ENCODE data around the gene TET3. TPM values are rescaled to one million over a fixed set of nuclear protein-coding genes. Genes with fewer than 3 reads are reported as not detected.

TET3 gene
- total RNA-seq, 1 experiment from 2014 or later, result 6.1 TPM

DNA sequence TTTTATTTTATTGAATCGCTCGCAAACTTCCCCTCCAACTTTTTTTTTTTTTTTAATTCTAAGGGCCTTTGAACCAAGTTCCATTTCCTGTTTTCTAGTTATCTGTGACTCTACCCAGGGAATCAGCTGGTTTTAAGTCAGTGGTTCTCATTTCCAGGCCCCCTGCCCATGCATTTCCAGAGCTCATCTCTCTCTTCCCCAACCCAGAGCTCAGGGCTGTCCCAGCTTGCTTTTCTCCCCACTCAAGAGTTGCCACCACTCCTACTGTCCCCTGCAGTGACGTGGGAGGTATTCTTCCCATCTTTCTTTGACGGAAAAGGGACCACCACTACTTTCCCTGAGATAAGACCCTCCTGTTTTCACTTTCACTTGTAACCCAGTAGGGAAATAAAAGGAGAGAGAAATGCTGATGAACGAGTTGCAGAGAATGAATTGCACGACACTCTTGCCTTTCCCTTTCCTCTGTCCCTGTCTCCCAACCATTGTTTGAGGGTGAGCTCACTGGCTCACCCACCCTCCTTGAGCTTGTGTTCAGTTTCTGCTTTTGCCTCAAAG lies 42.1 kb downstream of the TET3 start:
- POLR2A ChIA-PET (ENCODE audit: unreplicated experiment), result no interaction called here
- Histone ChIP-seq H3K4me2 (ENCODE audit: low read length) (no peak overlapping the region), H3K27me3 (ENCODE audit: low read length) (no peaks in the 10 kb centered on the region), H4K20me1 (ENCODE audit: low read length) (no peaks in the 10 kb centered on the region; the same call in none of the 2 replicates), H3K4me3 (ENCODE audit: low read length) (no peak overlapping the region), H3K36me3 (ENCODE audit: low read depth, low read length) (0 out of 2 replicates have a peak, but pooled peaks cover 2% of the 10 kb centered on the region), H3K9me3 (ENCODE audit: low read length) (no peaks in the 10 kb centered on the region), H3K27ac (ENCODE audit: low read length) (no peak overlapping the region), H2AFZ (ENCODE audit: low read length) (no peak overlapping the region), H3F3A (ENCODE audit: low read length, unreplicated experiment) (no peaks in the 10 kb centered on the region), H3K9me2 (replicated peaks; ENCODE audit: low read length) (no peaks in the 10 kb centered on the region), H3K9ac (ENCODE audit: low read length) (no peak overlapping the region), H3K4me1 (ENCODE audit: insufficient read depth, low read length) (no peaks in the 10 kb centered on the region), H3K79me2 (ENCODE audit: low read length) (peaks cover 72% of the 10 kb centered on the region)
- CTCF ChIA-PET, result no interaction called here
- TF ChIP-seq EZH2phosphoT487 (IDR thresholded peaks at IDR 0.05; ENCODE audit: borderline replicate concordance, low read length) (no peak), CTCF (conservative IDR thresholded peaks at IDR 0.05; ENCODE audit: low read depth, low read length) (no peak), EZH2 (IDR thresholded peaks at IDR 0.05; ENCODE audit: low read length, unreplicated experiment) (no peak)
- no TSS peak for BruUV-seq (replicated peaks)
- intact Hi-C loops (cut with micrococcal nuclease), result no loop called here
- DNase-seq, result no peak
- no peak for ATAC-seq

DNA sequence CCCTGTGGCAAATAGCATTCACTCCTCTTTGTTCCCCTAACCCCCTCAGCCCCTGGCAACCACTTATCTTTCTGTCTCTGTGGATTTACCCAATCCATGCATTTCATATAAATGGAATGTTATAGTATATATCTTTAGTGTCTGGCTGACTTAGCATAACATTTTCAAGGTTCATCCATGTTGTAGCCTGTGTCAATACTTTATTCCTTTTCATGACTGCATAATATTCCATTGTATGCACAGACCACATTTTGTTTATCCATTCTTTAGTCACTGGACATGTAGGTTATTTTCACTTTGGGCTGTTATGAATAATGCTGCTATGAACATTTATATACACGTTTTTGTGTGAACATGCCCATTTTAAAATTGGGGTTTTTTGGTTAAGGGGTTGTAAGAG lies 42.8 kb downstream of the TET3 start:
- no peaks in the 10 kb centered on the region; the same call in 1 of the 2 replicates for H4K20me1 ChIP-seq (ENCODE audit: low read length)
- intact Hi-C loops (cut with micrococcal nuclease), result no loop called here
- H3K9me3 ChIP-seq (ENCODE audit: low read length), result no peaks in the 10 kb centered on the region
- H3K9ac ChIP-seq (ENCODE audit: low read length), result no peak overlapping the region
- peaks cover 72% of the 10 kb centered on the region for H3K79me2 ChIP-seq (ENCODE audit: low read length)
- 0 out of 2 replicates have a peak, but pooled peaks cover 2% of the 10 kb centered on the region for H3K36me3 ChIP-seq (ENCODE audit: low read depth, low read length)
- DNase-seq, result no peak
- no peak for ATAC-seq
- TF ChIP-seq EZH2 (IDR thresholded peaks at IDR 0.05; ENCODE audit: low read length, unreplicated experiment), result no peak
- no peak for TF ChIP-seq CTCF (conservative IDR thresholded peaks at IDR 0.05; ENCODE audit: low read depth, low read length)
- no peak for TF ChIP-seq EZH2phosphoT487 (IDR thresholded peaks at IDR 0.05; ENCODE audit: borderline replicate concordance, low read length)
- CTCF ChIA-PET, result no interaction called here
- H3K27me3 ChIP-seq (ENCODE audit: low read length), result no peaks in the 10 kb centered on the region
- H3F3A ChIP-seq (ENCODE audit: low read length, unreplicated experiment), result no peaks in the 10 kb centered on the region
- H3K4me3 ChIP-seq (ENCODE audit: low read length), result no peak overlapping the region
- no TSS peak for BruUV-seq (replicated peaks)
- no peak overlapping the region for H3K27ac ChIP-seq (ENCODE audit: low read length)
- no peaks in the 10 kb centered on the region for H3K4me1 ChIP-seq (ENCODE audit: insufficient read depth, low read length)
- no peak overlapping the region for H3K4me2 ChIP-seq (ENCODE audit: low read length)
- H3K9me2 ChIP-seq (replicated peaks; ENCODE audit: low read length), result no peaks in the 10 kb centered on the region
- no peak overlapping the region for H2AFZ ChIP-seq (ENCODE audit: low read length)
- POLR2A ChIA-PET (ENCODE audit: unreplicated experiment), result no interaction called here

DNA sequence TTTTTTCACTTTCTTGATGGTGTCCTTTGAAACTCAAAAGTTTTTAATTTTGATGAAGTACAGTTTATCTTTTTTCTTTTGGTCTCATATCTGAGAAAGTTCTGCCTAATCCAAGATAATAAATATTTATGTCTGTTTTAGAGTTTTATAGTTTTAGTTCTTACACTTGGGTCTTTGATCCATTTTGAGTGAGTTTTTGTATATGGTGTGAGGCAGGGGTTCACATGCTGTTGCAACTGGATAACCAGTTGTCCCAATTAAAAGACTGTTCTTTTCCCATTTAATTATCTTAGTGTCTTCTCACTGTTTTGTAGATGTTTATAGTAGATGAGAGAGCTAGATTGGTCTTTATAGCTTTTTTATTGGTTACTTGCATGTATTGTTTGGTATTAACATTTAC lies 43.6 kb downstream of the TET3 start:
- H3F3A ChIP-seq (ENCODE audit: low read length, unreplicated experiment), result no peaks in the 10 kb centered on the region
- H3K4me1 ChIP-seq (ENCODE audit: insufficient read depth, low read length), result no peaks in the 10 kb centered on the region
- no peak overlapping the region for H3K27ac ChIP-seq (ENCODE audit: low read length)
- no peak overlapping the region for H3K4me3 ChIP-seq (ENCODE audit: low read length)
- H3K27me3 ChIP-seq (ENCODE audit: low read length), result no peaks in the 10 kb centered on the region
- no peaks in the 10 kb centered on the region for H3K9me2 ChIP-seq (replicated peaks; ENCODE audit: low read length)
- no peak overlapping the region for H3K4me2 ChIP-seq (ENCODE audit: low read length)
- intact Hi-C loops (cut with micrococcal nuclease), result no loop called here
- H3K36me3 ChIP-seq (ENCODE audit: low read depth, low read length), result 0 out of 2 replicates have a peak, but pooled peaks cover 2% of the 10 kb centered on the region
- no peaks in the 10 kb centered on the region for H3K9me3 ChIP-seq (ENCODE audit: low read length)
- ChIA-PET POLR2A (ENCODE audit: unreplicated experiment) (no interaction called here), CTCF (no interaction called here)
- H4K20me1 ChIP-seq (ENCODE audit: low read length), result no peaks in the 10 kb centered on the region; the same call in 1 of the 2 replicates
- H2AFZ ChIP-seq (ENCODE audit: low read length), result no peak overlapping the region
- TF ChIP-seq EZH2 (IDR thresholded peaks at IDR 0.05; ENCODE audit: low read length, unreplicated experiment) (no peak), EZH2phosphoT487 (IDR thresholded peaks at IDR 0.05; ENCODE audit: borderline replicate concordance, low read length) (no peak), CTCF (conservative IDR thresholded peaks at IDR 0.05; ENCODE audit: low read depth, low read length) (no peak)
- ATAC-seq, result no peak
- H3K79me2 ChIP-seq (ENCODE audit: low read length), result peaks cover 77% of the 10 kb centered on the region
- DNase-seq, result no peak
- BruUV-seq (replicated peaks), result no TSS peak
- H3K9ac ChIP-seq (ENCODE audit: low read length), result no peak overlapping the region
